IPS-15b (cell line): ENCODE measurements around the gene ADGRG2.
"Not testable (repeated sequence)": the region's sequence is repeated elsewhere in the genome, so short reads cannot be mapped to it uniquely, and the experiment has no call there.

Source experiments
- H3K27me3 ChIP-seq: one replicate; pipeline ENCODE4 v1.6.1; 2013; ENCODE audit warnings: low read length; ENCODE audit not compliant: control insufficient read depth, insufficient read depth
- H3K36me3 ChIP-seq: one replicate; pipeline ENCODE4 v1.6.1; 2013; ENCODE audit warnings: low read length; ENCODE audit not compliant: control insufficient read depth, insufficient read depth
- H3K4me1 ChIP-seq: one replicate; pipeline ENCODE4 v1.6.1; 2013; ENCODE audit warnings: mild to moderate bottlenecking, low read length; ENCODE audit not compliant: control insufficient read depth, insufficient read depth
- H3K4me3 ChIP-seq: one replicate; pipeline ENCODE4 v1.5.1; 2013; ENCODE audit warnings: low read depth, low read length
- H3K9ac ChIP-seq: one replicate; pipeline ENCODE4 v1.6.1; 2013; ENCODE audit warnings: low read depth, mild to moderate bottlenecking, low read length
- H3K9me3 ChIP-seq: one replicate; pipeline ENCODE4 v1.6.1; 2013; ENCODE audit warnings: mild to moderate bottlenecking, low read length; ENCODE audit not compliant: control insufficient read depth, insufficient read depth

The ADGRG2 gene

DNA sequence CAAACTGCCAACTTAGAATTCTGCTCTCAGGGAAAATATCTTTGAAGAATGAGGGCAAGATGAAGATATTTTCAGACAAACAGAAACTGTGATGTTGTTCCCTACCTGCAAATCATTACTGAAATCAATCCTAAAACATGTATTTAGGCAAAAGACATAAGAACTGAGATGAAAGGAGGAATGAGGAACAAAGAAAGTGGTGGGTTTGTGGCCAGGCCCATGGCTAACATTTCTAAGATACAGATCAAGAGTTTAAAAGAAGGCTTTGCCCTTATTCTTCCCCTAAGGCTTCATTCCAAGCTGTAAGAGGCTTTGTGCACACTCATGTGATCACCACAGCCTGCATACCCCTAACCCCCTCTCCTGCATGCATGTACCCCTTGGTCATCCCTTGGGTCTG is 46.5 kb downstream of the ADGRG2 start:
- no peaks in the 10 kb centered on the region for H3K4me1 ChIP-seq
- H3K9me3 ChIP-seq: no peaks in the 10 kb centered on the region
- H3K36me3 ChIP-seq: no peaks in the 10 kb centered on the region
- no peak overlapping the region for H3K9ac ChIP-seq
- no peak overlapping the region for H3K4me3 ChIP-seq
- no peaks in the 10 kb centered on the region for H3K27me3 ChIP-seq

DNA sequence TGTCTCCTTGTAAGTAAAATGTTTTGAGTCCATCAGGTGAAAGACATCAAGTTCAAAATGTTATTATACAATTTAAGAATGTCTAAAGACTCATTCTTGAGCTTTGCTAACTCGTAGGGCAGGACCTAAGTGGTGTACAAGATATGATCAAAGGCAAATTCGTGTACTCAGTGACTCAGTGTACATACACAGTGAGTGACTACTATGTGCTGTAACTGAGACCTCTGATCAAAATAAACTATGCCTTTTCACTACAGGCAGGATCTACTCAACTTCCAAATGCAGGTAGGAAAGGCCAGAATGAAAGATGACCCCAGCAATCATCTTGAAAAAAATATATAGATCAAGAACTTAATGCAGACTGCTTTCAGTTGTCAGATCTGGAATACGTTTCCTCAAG is 49.9 kb downstream of the ADGRG2 start:
- H3K4me3 ChIP-seq: no peak overlapping the region
- H3K4me1 ChIP-seq: no peaks in the 10 kb centered on the region
- H3K27me3 ChIP-seq: no peaks in the 10 kb centered on the region
- no peaks in the 10 kb centered on the region for H3K9me3 ChIP-seq
- no peak overlapping the region for H3K9ac ChIP-seq
- no peaks in the 10 kb centered on the region for H3K36me3 ChIP-seq

DNA sequence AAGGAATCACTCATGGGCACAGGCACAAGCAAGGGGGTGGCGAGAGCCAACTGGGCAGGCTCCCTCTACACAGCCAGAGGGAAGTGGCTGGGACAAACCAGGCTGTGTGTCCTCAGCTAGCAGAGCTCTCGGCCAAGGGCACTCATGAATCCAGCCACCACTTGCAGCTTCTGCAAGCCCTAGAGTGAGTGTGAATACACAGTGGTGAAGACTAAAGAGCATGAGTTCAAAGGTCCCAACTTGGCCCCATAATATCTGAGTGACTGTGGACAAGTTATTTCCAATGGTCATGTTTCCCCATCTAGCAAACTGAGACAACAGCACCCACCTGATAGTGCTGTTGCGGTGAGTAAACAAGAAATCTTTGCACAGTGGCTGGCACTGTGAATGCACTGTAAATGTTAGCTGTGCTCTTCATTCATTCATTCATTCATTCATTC is 51.7 kb downstream of the ADGRG2 start:
- no peak overlapping the region for H3K4me3 ChIP-seq
- no peaks in the 10 kb centered on the region for H3K4me1 ChIP-seq
- no peaks in the 10 kb centered on the region for H3K36me3 ChIP-seq
- no peaks in the 10 kb centered on the region for H3K27me3 ChIP-seq
- H3K9ac ChIP-seq: no peak overlapping the region
- no peaks in the 10 kb centered on the region for H3K9me3 ChIP-seq

DNA sequence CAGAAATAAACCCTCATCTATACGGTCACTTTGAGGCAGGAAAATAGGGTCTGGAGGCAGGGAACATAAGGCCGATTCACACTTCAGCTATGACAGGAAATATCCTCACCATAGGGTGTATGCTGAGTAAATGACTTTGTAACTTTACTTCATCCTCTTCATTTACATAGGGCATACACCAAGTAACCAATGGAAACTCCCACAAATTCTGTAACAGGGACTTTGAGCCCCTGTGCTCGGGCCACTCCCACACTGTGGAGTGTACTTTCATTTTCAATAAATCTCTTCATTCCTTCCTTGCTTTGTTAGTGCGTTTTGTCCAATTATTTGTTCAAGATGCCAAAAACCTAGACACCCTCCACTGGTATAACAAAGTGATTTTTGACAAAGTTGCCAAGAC is 55.3 kb downstream of the ADGRG2 start:
- not testable (repeated sequence) for H3K36me3 ChIP-seq, H3K4me1 ChIP-seq, H3K9ac ChIP-seq, H3K4me3 ChIP-seq, H3K9me3 ChIP-seq, H3K27me3 ChIP-seq

DNA sequence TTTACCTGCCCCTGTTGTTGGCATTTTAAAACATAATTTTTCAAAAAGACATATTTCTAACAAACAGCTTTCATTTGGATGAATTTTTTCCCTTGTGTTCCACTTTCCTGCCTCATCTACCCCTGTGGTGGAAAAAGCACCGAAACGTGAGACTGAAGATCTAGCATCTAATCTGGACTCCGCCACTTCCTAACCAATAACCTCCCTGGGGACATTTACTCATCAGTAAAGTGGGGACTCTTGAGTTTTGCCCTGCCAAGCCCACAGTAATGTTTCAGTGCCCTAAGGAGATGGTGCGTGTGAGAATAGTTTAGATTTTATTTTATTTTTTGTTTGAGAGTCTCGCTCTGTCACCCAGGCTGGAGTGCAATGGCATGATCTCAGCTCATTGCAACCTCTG is 56.7 kb downstream of the ADGRG2 start:
- H3K4me1 ChIP-seq: no peaks in the 10 kb centered on the region
- H3K9me3 ChIP-seq: no peaks in the 10 kb centered on the region
- no peak overlapping the region for H3K9ac ChIP-seq
- no peak overlapping the region for H3K4me3 ChIP-seq
- H3K36me3 ChIP-seq: no peaks in the 10 kb centered on the region
- no peaks in the 10 kb centered on the region for H3K27me3 ChIP-seq

DNA sequence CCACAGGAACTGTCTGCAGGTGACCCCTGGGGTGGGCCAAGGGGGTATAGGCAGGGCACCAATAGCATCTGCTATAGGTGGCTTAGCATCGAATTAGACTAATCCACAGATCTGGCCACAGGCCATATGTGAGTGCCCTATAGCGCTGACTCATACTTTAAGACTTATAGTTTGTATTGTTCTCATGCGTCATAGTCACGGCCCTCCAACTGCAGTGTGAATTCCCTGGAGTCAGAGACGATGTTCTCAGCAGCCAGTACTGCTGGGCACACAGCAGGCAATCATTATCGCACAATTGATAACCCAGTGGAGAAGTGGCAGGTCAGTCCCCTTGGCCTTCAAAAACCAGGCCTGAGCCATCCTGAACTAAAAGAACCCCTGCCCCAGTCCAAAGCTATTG is 58.1 kb downstream of the ADGRG2 start:
- Histone ChIP-seq H3K4me3 (no peak overlapping the region), H3K27me3 (no peaks in the 10 kb centered on the region), H3K36me3 (no peaks in the 10 kb centered on the region), H3K9me3 (no peaks in the 10 kb centered on the region), H3K9ac (no peak overlapping the region), H3K4me1 (no peaks in the 10 kb centered on the region)

DNA sequence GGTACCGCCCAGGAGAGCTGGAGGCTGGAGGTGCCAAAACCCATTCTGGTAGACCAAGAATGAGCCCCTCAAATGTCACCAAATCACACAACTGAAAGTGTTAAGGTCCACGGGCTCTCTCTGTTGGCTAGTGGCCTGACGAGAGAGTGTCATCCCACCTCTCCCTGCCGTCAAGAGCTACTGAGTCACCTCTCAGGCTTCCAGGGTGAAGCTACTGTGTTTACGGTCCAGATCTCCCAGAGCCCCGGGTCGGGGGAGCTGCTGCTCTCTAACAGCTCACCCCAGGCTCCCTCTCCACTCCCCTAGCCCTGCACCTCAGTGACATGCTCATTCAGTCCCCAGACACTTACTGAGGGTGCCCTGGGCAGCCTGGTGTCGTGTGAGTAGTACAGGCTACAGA is 59.2 kb downstream of the ADGRG2 start:
- Histone ChIP-seq H3K9ac (no peak overlapping the region), H3K36me3 (no peaks in the 10 kb centered on the region), H3K4me1 (no peaks in the 10 kb centered on the region), H3K9me3 (no peaks in the 10 kb centered on the region), H3K27me3 (no peaks in the 10 kb centered on the region), H3K4me3 (no peak overlapping the region)

DNA sequence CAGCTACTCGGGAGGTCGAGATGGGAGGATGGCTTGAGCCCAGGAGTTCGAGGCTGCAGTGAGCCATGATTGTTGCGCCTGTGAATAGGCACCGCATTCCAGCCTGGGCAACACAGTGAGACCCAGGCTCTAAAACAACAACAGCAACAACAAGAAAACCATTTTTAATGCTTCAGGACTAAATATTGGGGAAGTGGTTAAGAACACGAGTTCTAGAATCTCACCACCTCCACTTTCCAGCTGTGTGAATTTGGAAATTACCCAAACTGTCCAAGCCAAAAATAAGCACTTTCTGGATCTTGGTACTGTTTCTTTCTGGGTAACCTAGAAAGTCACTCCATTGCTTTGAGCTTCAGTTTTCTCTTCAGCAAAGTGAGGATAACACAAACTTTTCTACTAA is 63.2 kb downstream of the ADGRG2 start:
- no peak overlapping the region for H3K9ac ChIP-seq
- H3K9me3 ChIP-seq: no peaks in the 10 kb centered on the region

DNA sequence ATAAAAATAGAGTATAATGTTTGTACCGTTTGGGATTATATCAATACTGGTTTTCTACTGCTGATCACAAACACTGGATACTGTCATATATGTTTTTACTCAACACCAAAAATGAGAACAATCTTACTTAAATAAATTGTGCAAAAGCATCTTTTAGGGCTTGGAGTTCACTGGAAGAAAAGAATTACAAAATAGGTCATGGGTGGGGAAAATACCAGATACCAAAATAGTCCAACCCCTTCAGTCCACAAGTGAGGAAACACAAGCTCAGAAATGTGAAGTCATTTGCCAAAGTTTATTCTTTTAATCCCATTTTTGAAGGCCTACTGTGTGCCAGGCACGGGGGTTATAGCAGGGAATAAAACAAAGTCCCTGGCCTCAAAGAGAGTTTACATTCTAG is 64.4 kb downstream of the ADGRG2 start:
- Histone ChIP-seq H3K27me3 (no peaks in the 10 kb centered on the region), H3K9ac (no peak overlapping the region), H3K9me3 (no peaks in the 10 kb centered on the region), H3K4me1 (no peaks in the 10 kb centered on the region), H3K36me3 (no peaks in the 10 kb centered on the region), H3K4me3 (no peak overlapping the region)

More for the DNA sequence above, 63.2 kb downstream of the ADGRG2 start:
- no peaks in the 10 kb centered on the region for H3K4me1 ChIP-seq
- no peaks in the 10 kb centered on the region for H3K27me3 ChIP-seq
- no peaks in the 10 kb centered on the region for H3K36me3 ChIP-seq
- H3K4me3 ChIP-seq: no peak overlapping the region

DNA sequence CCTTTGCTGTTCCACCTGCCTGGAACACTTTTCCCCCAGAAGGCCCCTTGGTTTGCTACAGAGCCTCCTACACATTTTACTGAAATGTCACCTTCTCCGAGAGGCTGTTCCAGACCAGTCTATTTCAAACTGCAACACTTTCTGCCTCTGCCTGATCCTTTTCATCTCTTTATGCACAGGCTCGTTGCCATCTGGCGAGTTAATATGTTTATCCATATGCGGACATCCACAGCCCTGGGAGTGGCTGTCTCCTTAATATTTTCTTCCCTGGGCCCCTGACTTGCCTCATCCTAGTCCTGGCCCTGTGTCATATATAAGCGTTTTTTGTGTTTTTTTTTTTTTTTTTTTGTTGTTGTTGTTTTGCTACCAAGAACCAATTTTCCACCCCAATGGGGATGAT is 73.2 kb downstream of the ADGRG2 start:
- no peaks in the 10 kb centered on the region for H3K36me3 ChIP-seq
- H3K9ac ChIP-seq: no peak overlapping the region
- no peaks in the 10 kb centered on the region for H3K4me1 ChIP-seq
- no peaks in the 10 kb centered on the region for H3K27me3 ChIP-seq
- no peaks in the 10 kb centered on the region for H3K9me3 ChIP-seq
- H3K4me3 ChIP-seq: no peak overlapping the region

DNA sequence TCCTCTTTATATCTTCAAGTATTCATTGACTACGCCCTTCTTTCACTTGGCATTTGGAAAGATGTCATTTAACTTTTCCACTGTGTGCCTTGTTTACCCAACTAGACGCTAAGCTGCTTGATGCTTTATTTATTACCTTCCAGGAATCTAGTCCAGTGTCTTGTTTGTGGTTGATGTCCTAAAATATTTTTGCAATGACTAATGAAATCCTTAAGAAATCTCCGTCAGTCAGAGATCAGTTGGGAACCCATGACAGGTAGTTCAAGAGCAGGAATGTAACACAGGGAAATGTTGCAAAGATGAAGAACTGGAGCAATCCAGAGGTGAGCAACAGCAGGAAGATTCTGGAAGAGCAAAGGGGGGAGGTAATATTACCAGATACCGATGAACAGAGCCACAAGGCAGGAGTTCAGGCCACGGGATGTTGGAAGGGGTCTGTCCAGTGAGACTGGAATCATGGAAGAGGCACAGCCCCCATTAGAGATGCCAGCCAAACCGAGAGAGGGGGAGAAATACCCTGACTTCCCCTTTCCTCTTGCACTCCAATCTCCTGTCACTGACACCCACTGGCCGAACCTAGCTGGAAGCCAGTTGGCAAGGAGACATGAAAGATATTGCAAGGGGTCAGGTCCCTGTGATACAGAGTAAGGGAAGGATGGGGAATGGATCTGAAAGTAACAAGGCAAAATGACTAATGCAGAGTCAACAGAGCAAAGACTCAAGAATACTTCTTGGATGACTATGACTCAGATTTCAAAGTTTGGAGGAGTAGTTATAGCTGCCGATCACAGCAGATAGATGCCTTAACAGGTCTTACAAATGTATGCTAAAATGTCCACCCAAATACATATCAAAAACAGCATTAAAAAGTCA is 75.7 kb downstream of the ADGRG2 start:
- Histone ChIP-seq H3K9ac (no peak overlapping the region), H3K27me3 (no peaks in the 10 kb centered on the region), H3K4me3 (no peak overlapping the region), H3K36me3 (no peaks in the 10 kb centered on the region), H3K4me1 (no peaks in the 10 kb centered on the region), H3K9me3 (no peaks in the 10 kb centered on the region)

DNA sequence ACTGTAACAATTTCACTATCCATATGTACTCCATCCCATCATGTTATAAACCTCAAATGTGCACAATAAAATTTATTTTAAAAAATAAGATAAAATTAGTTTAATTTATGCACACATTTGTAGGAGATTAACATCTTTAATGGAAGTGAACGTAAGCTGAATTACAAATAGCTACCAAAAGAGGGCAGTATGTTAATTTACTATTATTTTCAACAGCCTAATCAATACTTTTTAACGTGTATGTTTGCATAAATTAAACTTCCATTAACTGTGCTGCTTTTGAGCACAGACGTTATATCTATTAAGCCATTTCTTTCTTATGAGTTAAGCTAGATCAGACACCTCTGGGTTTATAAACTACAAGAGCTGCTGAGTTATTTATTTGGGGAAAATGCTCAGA is 81.9 kb downstream of the ADGRG2 start:
- H3K9ac ChIP-seq: no peak overlapping the region
- no peaks in the 10 kb centered on the region for H3K4me1 ChIP-seq
- H3K4me3 ChIP-seq: no peak overlapping the region
- H3K36me3 ChIP-seq: no peaks in the 10 kb centered on the region
- no peaks in the 10 kb centered on the region for H3K9me3 ChIP-seq
- H3K27me3 ChIP-seq: no peaks in the 10 kb centered on the region
